H7 (cell line): ENCODE measurements around the gene SNX21. TPM values are rescaled to one million over a fixed set of nuclear protein-coding genes. Genes with fewer than 3 reads are reported as not detected.
A peak's percentile ranks its signal among the peaks of the same experiment; 100 is the strongest.
"Not testable (repeated sequence)": the region's sequence is repeated elsewhere in the genome, so short reads cannot be mapped to it uniquely, and the experiment has no call there.

Experiments
- DNase-seq: peaks from one replicate; pipeline ENCODE4 v3.0.0; 2012
- H3K27me3 ChIP-seq: 2 replicates; pipeline ENCODE4 v1.6.0; 2011; ENCODE audit warnings: mild to moderate bottlenecking, low read length; ENCODE audit not compliant: control insufficient read depth, insufficient read depth
- H3K36me3 ChIP-seq: replicated peaks from 2 replicates; pipeline ENCODE4 v1.5.1; 2011; ENCODE audit warnings: low read length; ENCODE audit not compliant: control insufficient read depth, insufficient read depth
- H3K4me3 ChIP-seq: 2 replicates; pipeline ENCODE4 v1.5.1; 2011; ENCODE audit warnings: low read depth, mild to moderate bottlenecking, control low read depth, low read length, moderate library complexity; ENCODE audit not compliant: insufficient read depth
- total RNA-seq: library from RNA; depleted of rRNA; stranded (reverse); fragments of >200 nt; shearing (Covaris generic); gene quantifications from 2 replicates; pipeline ENCODE4 v1.2.3, GENCODE V29; 2014

Gene SNX21
- total RNA-seq, 1 experiment from 2014 or later, result 22.5 TPM

- H3K36me3 ChIP-seq, result peaks cover 28% of the 10 kb centered on the region
- no peak overlapping the region for H3K4me3 ChIP-seq
- H3K27me3 ChIP-seq, result no peaks in the 10 kb centered on the region
- DNase-seq, result peak; percentile 22
Observed at GRCh38 chr20:45814314-45814713, 19.3 kb upstream of the SNX21 start.

- Histone ChIP-seq H3K27me3 (no peaks in the 10 kb centered on the region), H3K36me3 (peaks cover 21% of the 10 kb centered on the region), H3K4me3 (no peak overlapping the region)
- no peak for DNase-seq
Observed at GRCh38 chr20:45816951-45817350, 16.6 kb upstream of the SNX21 start.

- no peak overlapping the region for H3K4me3 ChIP-seq
- H3K27me3 ChIP-seq, result peaks cover 1% of the 10 kb centered on the region; the same call in 1 of the 2 replicates
- DNase-seq, result peak; percentile 40
- peaks cover 21% of the 10 kb centered on the region for H3K36me3 ChIP-seq
Observed at GRCh38 chr20:45817376-45818194, 16.0 kb upstream of the SNX21 start.

- no peak overlapping the region for H3K4me3 ChIP-seq
- peaks cover 6% of the 10 kb centered on the region for H3K27me3 ChIP-seq
- no peak for DNase-seq
- H3K36me3 ChIP-seq, result peaks cover 21% of the 10 kb centered on the region
Observed at GRCh38 chr20:45818239-45818638, 15.4 kb upstream of the SNX21 start.

- Histone ChIP-seq H3K36me3 (peaks cover 14% of the 10 kb centered on the region), H3K4me3 (no peak overlapping the region), H3K27me3 (peaks cover 15% of the 10 kb centered on the region)
- DNase-seq, result no peak
Observed at GRCh38 chr20:45819466-45819865, 14.1 kb upstream of the SNX21 start.

GRCh38 chr20:45821947-45822346 is 11.7 kb upstream of the SNX21 start:
- H3K4me3 ChIP-seq, result no peak overlapping the region
- peaks cover 15% of the 10 kb centered on the region for H3K27me3 ChIP-seq
- no peaks in the 10 kb centered on the region for H3K36me3 ChIP-seq
- no peak for DNase-seq

GRCh38 chr20:45822857-45823256 is 10.7 kb upstream of the SNX21 start:
- peak; percentile 55 for DNase-seq
- peaks cover 15% of the 10 kb centered on the region for H3K27me3 ChIP-seq
- no peaks in the 10 kb centered on the region for H3K36me3 ChIP-seq
- no peak overlapping the region for H3K4me3 ChIP-seq

- H3K4me3 ChIP-seq, result peak overlapping the region; percentile 33
Observed at GRCh38 chr20:45823949-45824835, 9.4 kb upstream of the SNX21 start.

GRCh38 chr20:45826381-45827019 is 7.1 kb upstream of the SNX21 start:
- no peak overlapping the region for H3K4me3 ChIP-seq
- peaks cover 15% of the 10 kb centered on the region for H3K27me3 ChIP-seq
- DNase-seq, result peak; percentile 46

More at GRCh38 chr20:45823949-45824835, 9.4 kb upstream of the SNX21 start:
- H3K36me3 ChIP-seq, result no peaks in the 10 kb centered on the region
- peak; percentile 91 for DNase-seq
- H3K27me3 ChIP-seq, result peaks cover 15% of the 10 kb centered on the region

GRCh38 chr20:45827030-45827652 is 6.5 kb upstream of the SNX21 start, which contains the start of gene TNNC2:
Gene TNNC2 (minus strand): TSS chr20:45827312. CDS start chr20:45827248, 64 bp downstream.
- DNase-seq, result no peak
- H3K4me3 ChIP-seq, result no peak within 1 kb of the TSS
- no peaks in the 10 kb centered on the region for H3K36me3 ChIP-seq
- peaks cover 15% of the 10 kb centered on the region for H3K27me3 ChIP-seq

More at GRCh38 chr20:45826381-45827019, 7.1 kb upstream of the SNX21 start:
- H3K36me3 ChIP-seq, result no peaks in the 10 kb centered on the region

- no peak for DNase-seq
- H3K4me3 ChIP-seq, result no peak overlapping the region
- no peaks in the 10 kb centered on the region for H3K36me3 ChIP-seq
- peaks cover 12% of the 10 kb centered on the region for H3K27me3 ChIP-seq
Observed at GRCh38 chr20:45827712-45828111, 5.9 kb upstream of the SNX21 start.

GRCh38 chr20:45828589-45828988 is 5.0 kb upstream of the SNX21 start:
- peak; percentile 28 for DNase-seq

GRCh38 chr20:45829673-45830106 is 3.9 kb upstream of the SNX21 start:
- not testable (repeated sequence) for H3K36me3 ChIP-seq, H3K27me3 ChIP-seq, H3K4me3 ChIP-seq, DNase-seq

More at GRCh38 chr20:45828589-45828988, 5.0 kb upstream of the SNX21 start:
- Histone ChIP-seq H3K4me3 (no peak overlapping the region), H3K36me3 (no peaks in the 10 kb centered on the region), H3K27me3 (peaks cover 6% of the 10 kb centered on the region)

GRCh38 chr20:45832619-45833018 is 980 bp upstream of the SNX21 start:
- no peak overlapping the region for H3K4me3 ChIP-seq
- H3K27me3 ChIP-seq, result no peaks in the 10 kb centered on the region
- H3K36me3 ChIP-seq, result peaks cover 9% of the 10 kb centered on the region
- DNase-seq, result no peak
